Lower leg skin (tissue), 4 donors: ENCODE data around the gene C1QL2. TPM values are rescaled to one million over a fixed set of nuclear protein-coding genes. Genes with fewer than 3 reads are reported as not detected.

Experiments used
- DNase-seq, 2 donors: peaks; one replicate each; pipeline ENCODE4 v3.0.0-alpha.2; 2019; ENCODE audit warnings: low spot score in 2 of 2
- H3K4me3 ChIP-seq: fragments of 200-600 bp; sonication (generic); 2 replicates; pipeline ENCODE4 v1.5.1; 2017; ENCODE audit warnings: mild to moderate bottlenecking, low read depth; ENCODE audit not compliant: poor library complexity, severe bottlenecking
- CTCF ChIP-seq, 3 donors: fragments of 450-650 bp; IDR thresholded peaks; one replicate each; pipeline ENCODE4 v1.5.1; 2016; ENCODE audit warnings: antibody characterized with exemption in 3 of 3, mild to moderate bottlenecking in 3 of 3, moderate library complexity in 2 of 3
- POLR2A ChIP-seq, 2 donors: fragments of 450-650 bp; IDR thresholded peaks; one replicate each; pipeline ENCODE4 v1.6.1; 2016 to 2017; ENCODE audit warnings: antibody characterized with exemption in 2 of 2, mild to moderate bottlenecking in 1 of 2, moderate library complexity in 1 of 2
- WGBS, 2 donors: methylation state at CpG; one replicate each; pipeline ENCODE4 v1.1.5; 2018; 5-methylcytosine and 5-hydroxymethylcytosine counted together
- intact Hi-C: fragments of 100-400 bp; cut with DNase I; formaldehyde crosslinking; loops from one replicate; pipeline ENCODE4 v1.15.0; 2023; ENCODE audit warnings: low total_unique reads
- total RNA-seq, 4 donors: library from RNA; depleted of rRNA; stranded (reverse); fragments of >200 nt; gene quantifications; one replicate each; pipeline ENCODE4 v1.1.0, GENCODE V29; 2016

Gene C1QL2
- total RNA-seq, 4 donors from 2014 or later: 0.22 to 0.65 TPM; not detected in 2

DNA sequence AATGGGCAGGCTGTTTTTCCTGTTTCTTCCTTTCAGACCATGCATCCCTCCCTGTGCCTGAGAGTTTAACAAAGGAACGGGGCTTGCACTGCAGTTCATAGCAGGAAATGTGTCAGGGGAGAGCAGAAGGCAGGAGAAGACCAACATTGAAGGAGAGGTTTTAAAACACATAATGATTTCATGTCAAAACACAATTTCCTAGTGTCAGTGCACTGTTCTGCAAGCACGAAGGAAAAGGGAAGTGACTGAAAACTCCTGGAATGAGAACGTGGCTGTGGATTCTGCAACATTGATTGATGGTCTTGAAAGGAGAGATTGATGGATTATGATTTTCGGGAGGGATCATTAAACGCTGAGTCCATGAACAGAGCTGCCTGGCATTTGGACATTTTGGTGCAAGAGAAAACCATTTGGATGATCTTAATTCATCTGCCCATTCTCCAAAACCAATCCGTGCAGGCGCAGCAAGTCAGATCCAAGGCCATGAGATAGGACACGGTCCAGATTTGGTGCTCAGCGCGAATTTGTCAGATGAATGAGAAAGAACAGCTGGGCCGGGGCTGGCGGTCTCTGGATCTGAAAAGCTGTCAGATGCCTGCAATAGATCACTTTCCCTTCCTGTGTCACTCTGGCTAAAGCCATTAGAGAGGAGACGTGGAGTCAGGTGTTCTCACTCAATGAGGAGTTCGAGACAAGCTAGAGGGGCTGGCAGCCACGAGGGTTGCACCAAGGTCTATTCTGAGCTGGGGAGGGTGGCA, 38.4 kb downstream of the C1QL2 start:
- intact Hi-C loops: no loop called here

GRCh38 chr2:119119076-119119785, 39.3 kb downstream of the C1QL2 start:
- intact Hi-C loops: no loop called here
- WGBS, 2 donors: 43 to 46% methylated on average over 8 of the region's 8 CpGs
- no peak overlapping the region for H3K4me3 ChIP-seq
- DNase-seq: no peak
- no peak for TF ChIP-seq POLR2A (IDR thresholded peaks at IDR 0.05)
- TF ChIP-seq CTCF (IDR thresholded peaks at IDR 0.05): no peak

More for the DNA sequence above, 38.4 kb downstream of the C1QL2 start:
- no peak overlapping the region for H3K4me3 ChIP-seq
- DNase-seq: no peak
- 41 to 48% methylated on average over 15 of the region's 15 CpGs for WGBS, 2 donors
- TF ChIP-seq POLR2A (IDR thresholded peaks at IDR 0.05) (no peak), CTCF (IDR thresholded peaks at IDR 0.05) (no peak)

- TF ChIP-seq CTCF (IDR thresholded peaks at IDR 0.05): no peak
- TF ChIP-seq POLR2A (IDR thresholded peaks at IDR 0.05): no peak
- DNase-seq: no peak
- WGBS, 2 donors: 67 to 69% methylated on average over 9 of the region's 9 CpGs
- intact Hi-C loops: no loop called here
- no peak overlapping the region for H3K4me3 ChIP-seq
Measured at GRCh38 chr2:119117891-119118882, 40.4 kb downstream of the C1QL2 start.

GRCh38 chr2:119117408-119117807, 41.1 kb downstream of the C1QL2 start:
- no peak for DNase-seq
- H3K4me3 ChIP-seq: no peak overlapping the region
- intact Hi-C loops: no loop called here
- TF ChIP-seq CTCF (IDR thresholded peaks at IDR 0.05): no peak
- TF ChIP-seq POLR2A (IDR thresholded peaks at IDR 0.05): no peak
- WGBS, 2 donors: 68 to 70% methylated on average over 3 to 5 of the region's 7 CpGs

- H3K4me3 ChIP-seq: no peak overlapping the region
- WGBS, 2 donors: 75 to 79% methylated on average over 10 of the region's 10 CpGs
- no peak for DNase-seq
- intact Hi-C loops: no loop called here
- no peak for TF ChIP-seq CTCF (IDR thresholded peaks at IDR 0.05)
- TF ChIP-seq POLR2A (IDR thresholded peaks at IDR 0.05): no peak
Measured at GRCh38 chr2:119116411-119117295, 41.9 kb downstream of the C1QL2 start.
